Activated CD8-positive, alpha-beta memory T cell treated with anti-CD3 and anti-CD28 coated beads, Interleukin-2, amount 10 ng/mL, durations not matched to agents 7 days and 5 days (primary cell): ENCODE measurements around the gene CDKAL1. TPM values are rescaled to one million over a fixed set of nuclear protein-coding genes. Genes with fewer than 3 reads are reported as not detected.
"Not testable (repeated sequence)": the region's sequence is repeated elsewhere in the genome, so short reads cannot be mapped to it uniquely, and the experiment has no call there.

ENCODE experiments used
- ATAC-seq: fragments of 150-1000 bp; cut with Tn5 transposase; one replicate; pipeline ENCODE4 v1.10.0; 2021; ENCODE audit warnings: moderate library complexity
- CTCF ChIA-PET: fragments of 350-600 bp; sonication (Branson Sonifier 250); formaldehyde crosslinking; loops from one replicate; lab custom pipeline; 2021; ENCODE audit warnings: antibody characterized with exemption; lab: Charles Lee
- DNase-seq: peaks from one replicate; pipeline ENCODE4 v3.0.0-alpha.2; 2020
- H3K27ac Mint-ChIP-seq: one replicate; pipeline ENCODE4 v1.8.0; 2021; ENCODE audit warnings: mild to moderate bottlenecking, mixed read lengths
- H3K27me3 Mint-ChIP-seq: one replicate; pipeline ENCODE4 v1.8.0; 2021; ENCODE audit warnings: mixed read lengths
- H3K36me3 Mint-ChIP-seq: one replicate; pipeline ENCODE4 v1.8.0; 2021; ENCODE audit warnings: mild to moderate bottlenecking, mixed read lengths
- H3K4me1 Mint-ChIP-seq: one replicate; pipeline ENCODE4 v1.8.0; 2021; ENCODE audit warnings: mixed read lengths
- H3K4me3 Mint-ChIP-seq: one replicate; pipeline ENCODE4 v1.8.0; 2021; ENCODE audit warnings: mild to moderate bottlenecking, moderate library complexity, mixed read lengths
- H3K9me3 Mint-ChIP-seq: one replicate; pipeline ENCODE4 v1.8.0; 2022; ENCODE audit warnings: low read depth, mixed read lengths
- total RNA-seq, 2 experiments: library from RNA; stranded (reverse); gene quantifications; one replicate each; pipeline ENCODE4 v1.2.3, GENCODE V29; 2021

Gene CDKAL1
- total RNA-seq, 2 experiments from 2014 or later: 27.9 to 30.0 TPM

DNA sequence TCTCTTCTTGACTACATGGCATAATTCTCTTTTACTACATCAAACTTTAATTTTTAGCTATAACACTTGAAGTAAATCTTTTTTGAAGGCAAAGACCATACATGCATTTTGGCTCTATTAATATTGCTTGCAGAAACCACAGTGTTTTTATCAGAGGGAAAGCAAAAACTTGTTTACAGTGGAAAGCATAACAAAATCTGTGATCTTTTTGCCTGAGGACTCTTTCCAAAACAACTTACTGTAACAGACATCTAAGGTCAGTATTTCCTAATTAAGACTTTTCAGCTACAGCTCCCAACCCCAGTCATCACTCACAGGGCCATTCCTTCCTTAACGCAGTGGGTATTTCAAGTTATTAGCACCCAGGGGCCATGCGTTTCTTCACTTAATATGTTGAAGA lies 274.7 kb downstream of the CDKAL1 start:
- ATAC-seq (no peak), DNase-seq (no peak)
- peaks cover 5% of the 10 kb centered on the region for H3K4me1 Mint-ChIP-seq
- H3K36me3 Mint-ChIP-seq: peaks cover 21% of the 10 kb centered on the region
- no peak overlapping the region for H3K27ac Mint-ChIP-seq
- H3K27me3 Mint-ChIP-seq: no peaks in the 10 kb centered on the region
- H3K4me3 Mint-ChIP-seq: no peak overlapping the region
- peaks cover 11% of the 10 kb centered on the region for H3K9me3 Mint-ChIP-seq
- CTCF ChIA-PET: no interaction called here

DNA sequence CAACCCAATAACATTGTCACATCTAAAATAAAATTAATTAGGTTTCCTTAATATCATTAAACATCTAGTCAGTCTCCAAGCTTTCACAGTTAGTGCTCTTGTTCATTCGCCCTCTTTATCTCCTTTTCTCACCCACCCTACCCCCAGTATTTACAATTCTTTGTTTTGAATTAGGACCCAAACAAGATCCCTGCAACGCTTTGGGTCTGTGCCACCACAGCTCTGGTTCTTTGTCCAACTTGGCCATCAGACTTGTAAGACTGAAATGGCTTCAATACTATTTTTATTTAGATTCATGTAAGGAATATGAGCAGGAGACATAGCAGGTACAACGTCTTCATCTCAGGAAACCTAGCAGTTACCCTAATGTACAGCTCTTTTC lies 276.5 kb downstream of the CDKAL1 start:
- Mint-ChIP-seq H3K36me3 (peaks cover 23% of the 10 kb centered on the region), H3K27ac (no peak overlapping the region), H3K9me3 (peaks cover 11% of the 10 kb centered on the region), H3K4me3 (no peak overlapping the region), H3K27me3 (no peaks in the 10 kb centered on the region), H3K4me1 (peaks cover 5% of the 10 kb centered on the region)
- ATAC-seq (no peak), DNase-seq (no peak)
- CTCF ChIA-PET: no interaction called here

DNA sequence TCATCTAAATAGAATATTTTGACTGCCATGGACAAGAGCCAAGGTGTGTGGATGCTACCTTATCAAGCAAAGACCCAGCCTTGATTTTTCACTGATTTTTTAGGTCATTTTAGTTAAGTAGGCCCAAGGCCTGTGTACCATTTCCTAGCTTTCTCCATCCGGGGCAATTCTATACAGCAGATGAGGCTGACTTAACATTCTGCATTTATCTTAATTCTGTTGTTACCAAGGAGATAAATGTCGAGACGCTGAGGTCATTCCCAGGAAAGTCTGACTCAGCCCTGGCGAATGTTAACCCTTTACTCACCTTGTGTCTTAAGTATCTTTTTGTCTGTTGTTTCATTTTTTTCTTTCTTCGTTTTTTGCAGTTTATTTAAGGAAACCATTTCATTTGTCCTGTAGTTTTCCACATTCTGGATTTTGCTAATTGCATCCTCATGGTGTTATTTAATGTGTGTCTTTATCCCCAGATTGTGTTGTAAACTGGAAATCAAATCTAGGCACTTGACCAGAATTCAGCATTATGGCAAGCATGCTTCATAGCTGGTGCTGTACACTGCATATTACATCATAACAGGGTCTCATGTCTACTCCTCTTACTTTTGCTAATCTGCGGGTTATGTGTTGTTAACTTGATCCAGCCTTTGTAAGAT lies 277.0 kb downstream of the CDKAL1 start:
- peaks cover 11% of the 10 kb centered on the region for H3K9me3 Mint-ChIP-seq
- H3K4me3 Mint-ChIP-seq: no peak overlapping the region
- CTCF ChIA-PET: no interaction called here
- no peak overlapping the region for H3K27ac Mint-ChIP-seq
- no peaks in the 10 kb centered on the region for H3K27me3 Mint-ChIP-seq
- peaks cover 20% of the 10 kb centered on the region for H3K36me3 Mint-ChIP-seq
- ATAC-seq (no peak), DNase-seq (no peak)
- H3K4me1 Mint-ChIP-seq: peaks cover 5% of the 10 kb centered on the region

DNA sequence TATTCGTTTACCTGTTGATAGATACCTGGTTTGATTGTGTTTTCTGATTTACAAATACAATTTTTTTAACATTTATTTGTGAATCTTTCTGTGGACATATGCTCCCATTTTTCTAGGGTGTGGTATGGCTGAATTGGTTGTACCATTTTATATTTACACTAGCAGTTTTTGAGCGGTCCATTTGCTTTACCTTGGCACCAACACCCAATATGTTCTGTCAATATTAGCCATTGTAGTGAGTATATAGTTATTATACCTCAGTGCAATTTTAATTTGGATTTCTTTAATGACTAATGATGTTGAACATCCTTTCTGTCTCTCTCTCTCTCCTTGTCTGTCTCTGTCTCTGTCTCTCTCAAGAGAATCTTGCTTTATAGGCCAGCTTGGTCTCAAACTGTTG lies 278.5 kb downstream of the CDKAL1 start:
- no peak for ATAC-seq
- Mint-ChIP-seq H3K36me3 (peaks cover 15% of the 10 kb centered on the region), H3K9me3 (peaks cover 7% of the 10 kb centered on the region), H3K4me1 (peaks cover 5% of the 10 kb centered on the region), H3K4me3 (no peak overlapping the region), H3K27me3 (no peaks in the 10 kb centered on the region), H3K27ac (no peak overlapping the region)
- no peak for DNase-seq
- CTCF ChIA-PET: no interaction called here

DNA sequence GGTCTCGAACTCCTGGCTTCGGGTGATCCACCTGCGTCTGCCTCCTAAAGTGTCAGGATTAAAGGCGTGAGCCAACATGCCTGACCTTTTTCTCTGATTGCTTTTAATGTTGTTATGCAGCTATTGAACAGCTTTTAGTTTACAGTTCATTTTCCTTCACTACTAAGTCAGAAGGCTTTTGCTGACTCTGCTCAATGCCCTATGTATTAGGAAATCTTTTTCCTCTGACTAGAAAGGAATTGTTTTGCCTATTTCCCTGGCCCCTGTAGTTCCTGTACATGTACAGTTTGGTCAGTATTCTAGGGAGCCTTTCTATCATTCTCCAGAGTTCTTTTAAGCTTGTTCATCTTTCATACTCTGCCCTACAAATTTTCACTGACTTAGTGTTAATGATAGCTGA lies 280.2 kb downstream of the CDKAL1 start:
- H3K4me3 Mint-ChIP-seq: no peak overlapping the region
- ATAC-seq: no peak

DNA sequence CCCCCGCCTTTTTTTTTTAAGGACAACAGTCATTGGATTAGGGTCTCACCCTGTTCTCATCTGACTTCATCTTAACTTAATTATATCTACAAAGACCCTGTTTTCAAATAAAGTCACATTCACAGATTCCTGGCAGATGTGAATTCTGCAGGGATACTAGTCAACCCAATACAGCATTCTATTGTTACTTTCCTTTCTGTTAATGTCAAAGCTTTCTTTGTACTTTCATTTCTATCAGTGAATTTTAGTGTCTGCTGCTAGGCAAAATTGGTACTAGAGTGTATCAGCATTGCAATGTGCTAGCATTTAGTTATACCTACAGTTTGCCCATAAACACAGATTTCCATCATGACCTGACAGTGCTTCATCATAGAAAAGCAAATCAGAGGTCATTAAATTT lies 281.9 kb downstream of the CDKAL1 start:
- H3K9me3 Mint-ChIP-seq: peaks cover 7% of the 10 kb centered on the region
- CTCF ChIA-PET: no interaction called here
- no peaks in the 10 kb centered on the region for H3K27me3 Mint-ChIP-seq
- DNase-seq (no peak), ATAC-seq (no peak)
- no peak overlapping the region for H3K4me3 Mint-ChIP-seq
- no peak overlapping the region for H3K27ac Mint-ChIP-seq
- peaks cover 3% of the 10 kb centered on the region for H3K4me1 Mint-ChIP-seq
- peaks cover 25% of the 10 kb centered on the region for H3K36me3 Mint-ChIP-seq

More for the DNA sequence above, 280.2 kb downstream of the CDKAL1 start:
- CTCF ChIA-PET: no interaction called here
- no peak overlapping the region for H3K27ac Mint-ChIP-seq
- H3K4me1 Mint-ChIP-seq: peaks cover 5% of the 10 kb centered on the region
- peaks cover 7% of the 10 kb centered on the region for H3K9me3 Mint-ChIP-seq
- DNase-seq: no peak
- no peaks in the 10 kb centered on the region for H3K27me3 Mint-ChIP-seq
- H3K36me3 Mint-ChIP-seq: peaks cover 15% of the 10 kb centered on the region

DNA sequence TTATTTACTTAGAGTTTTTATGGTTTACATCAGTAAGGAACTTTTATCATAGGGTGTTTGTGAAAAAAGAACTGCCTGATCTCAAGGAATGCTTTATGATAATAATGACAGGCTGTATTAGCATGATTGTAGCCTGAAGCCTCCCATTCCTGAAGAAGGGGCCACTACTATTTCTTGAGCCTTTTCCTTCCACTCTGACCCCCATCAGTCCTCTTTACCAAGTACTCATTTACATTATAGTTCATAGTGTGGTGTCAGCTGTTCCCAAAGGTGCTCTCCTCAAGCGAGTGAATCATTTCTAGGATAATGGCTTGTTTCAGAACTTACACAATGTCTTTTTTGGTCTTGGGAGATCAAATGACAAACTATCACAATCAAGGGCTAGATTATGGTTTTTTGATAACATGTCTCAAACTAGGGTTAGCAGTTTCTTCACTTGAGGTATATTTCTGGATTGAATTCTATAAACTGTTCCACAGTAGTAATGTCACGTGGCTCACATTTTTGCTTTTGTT lies 283.6 kb downstream of the CDKAL1 start:
- Mint-ChIP-seq H3K27me3 (no peaks in the 10 kb centered on the region), H3K27ac (no peak overlapping the region)
- CTCF ChIA-PET: no interaction called here

DNA sequence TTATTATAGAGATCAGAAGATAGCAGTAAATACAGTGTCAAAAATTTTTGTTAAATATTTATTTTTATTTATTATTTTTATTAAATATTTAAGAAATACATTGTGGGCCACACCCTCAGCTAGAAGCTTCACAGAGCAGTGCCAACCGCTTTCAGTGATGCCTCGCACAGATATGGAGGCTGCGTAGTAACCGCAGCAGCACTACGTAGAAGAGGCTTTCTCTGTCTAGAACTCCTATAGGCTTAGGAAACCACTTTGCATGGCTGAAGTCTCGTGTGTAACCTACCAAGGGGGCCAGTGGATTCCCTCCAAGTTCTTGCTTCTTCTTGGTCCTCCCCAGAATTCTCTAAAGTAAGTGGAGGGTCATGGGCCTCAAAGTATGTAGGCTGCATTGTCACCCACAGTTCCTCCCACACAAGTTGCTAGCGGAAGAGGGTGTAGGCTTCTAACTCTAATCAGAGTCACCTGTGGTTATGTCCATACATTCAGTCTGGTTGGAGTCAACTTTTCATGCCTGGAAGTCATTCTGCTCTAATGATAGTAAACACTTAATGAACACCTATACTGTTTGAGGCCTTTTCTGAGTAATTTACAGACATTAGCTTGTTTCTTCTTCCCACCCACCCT lies 285.6 kb downstream of the CDKAL1 start:
- Mint-ChIP-seq H3K27me3 (no peaks in the 10 kb centered on the region), H3K27ac (no peak overlapping the region), H3K4me1 (no peaks in the 10 kb centered on the region), H3K4me3 (no peak overlapping the region), H3K9me3 (no peaks in the 10 kb centered on the region), H3K36me3 (peaks cover 22% of the 10 kb centered on the region)
- no peak for ATAC-seq
- CTCF ChIA-PET: no interaction called here
- no peak for DNase-seq

More for the DNA sequence above, 283.6 kb downstream of the CDKAL1 start:
- Mint-ChIP-seq H3K9me3 (peaks cover 6% of the 10 kb centered on the region), H3K4me1 (no peaks in the 10 kb centered on the region), H3K36me3 (peaks cover 28% of the 10 kb centered on the region), H3K4me3 (no peak overlapping the region)
- ATAC-seq: no peak
- no peak for DNase-seq

DNA sequence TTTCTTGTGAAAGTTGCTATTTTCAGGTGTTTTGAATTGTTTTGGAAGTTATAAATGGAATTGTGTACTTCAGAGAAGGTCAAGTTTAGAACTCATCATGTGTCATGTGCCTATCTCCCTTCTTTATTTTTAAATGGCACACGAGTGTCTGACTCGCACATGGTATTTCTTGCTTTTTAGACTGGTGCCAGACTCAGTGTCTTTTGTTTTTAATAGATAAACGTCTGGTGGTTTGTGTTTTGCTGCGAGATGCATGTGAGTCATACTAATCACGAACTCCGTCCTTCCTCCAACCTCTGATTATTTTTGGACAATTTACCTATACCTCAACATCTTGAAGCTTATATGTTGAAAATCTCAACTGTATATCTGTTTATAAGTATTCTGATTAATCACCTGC lies 292.1 kb downstream of the CDKAL1 start:
- CTCF ChIA-PET: no interaction called here
- no peak for ATAC-seq
- no peak for DNase-seq
- Mint-ChIP-seq H3K27ac (no peak overlapping the region), H3K4me1 (peaks cover 4% of the 10 kb centered on the region), H3K27me3 (no peaks in the 10 kb centered on the region), H3K36me3 (peaks cover 20% of the 10 kb centered on the region), H3K4me3 (no peak overlapping the region), H3K9me3 (no peaks in the 10 kb centered on the region)

DNA sequence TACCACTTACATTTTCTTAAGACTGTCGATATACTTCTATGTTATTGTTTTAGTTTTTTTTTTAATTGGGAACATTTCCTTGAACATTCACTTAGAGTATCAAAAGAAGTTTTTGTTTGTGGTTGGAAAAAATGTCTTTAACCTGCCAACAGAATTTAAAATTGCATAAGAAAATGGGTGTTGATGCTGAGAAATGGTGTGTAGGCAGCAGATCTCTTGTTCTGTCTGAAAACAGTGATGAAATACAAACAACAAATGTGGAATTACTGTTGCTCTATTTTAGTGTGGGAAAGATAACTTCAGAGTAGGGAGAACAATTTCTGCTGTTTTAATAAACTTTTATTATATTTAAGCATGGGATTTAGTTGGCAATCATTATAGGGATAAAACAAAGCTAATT lies 293.5 kb downstream of the CDKAL1 start:
- no peak for DNase-seq
- Mint-ChIP-seq H3K36me3 (peaks cover 17% of the 10 kb centered on the region), H3K9me3 (no peaks in the 10 kb centered on the region), H3K27me3 (no peaks in the 10 kb centered on the region), H3K27ac (no peak overlapping the region), H3K4me1 (peaks cover 4% of the 10 kb centered on the region), H3K4me3 (no peak overlapping the region)
- ATAC-seq: no peak
- CTCF ChIA-PET: no interaction called here

DNA sequence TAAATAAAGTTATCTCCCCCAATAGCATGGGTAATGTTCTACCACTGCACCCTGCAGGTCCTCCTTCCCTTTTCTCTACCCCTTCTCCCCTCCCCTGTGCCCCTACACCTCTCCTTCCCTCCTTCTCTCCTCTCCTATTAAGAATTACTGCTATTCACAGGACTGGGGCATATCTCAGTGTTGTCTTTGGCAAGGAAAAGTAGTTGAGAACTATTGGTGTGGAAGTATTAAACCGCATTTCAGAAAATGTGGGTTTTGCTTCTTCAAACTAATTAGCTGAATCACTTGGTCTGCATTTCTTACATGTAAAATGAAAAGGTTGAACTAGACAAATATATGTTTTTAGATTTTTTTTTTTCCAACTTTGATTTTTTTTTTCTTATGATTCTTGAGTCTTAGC lies 296.3 kb downstream of the CDKAL1 start:
- H3K36me3 Mint-ChIP-seq: peaks cover 12% of the 10 kb centered on the region
- CTCF ChIA-PET: no interaction called here

DNA sequence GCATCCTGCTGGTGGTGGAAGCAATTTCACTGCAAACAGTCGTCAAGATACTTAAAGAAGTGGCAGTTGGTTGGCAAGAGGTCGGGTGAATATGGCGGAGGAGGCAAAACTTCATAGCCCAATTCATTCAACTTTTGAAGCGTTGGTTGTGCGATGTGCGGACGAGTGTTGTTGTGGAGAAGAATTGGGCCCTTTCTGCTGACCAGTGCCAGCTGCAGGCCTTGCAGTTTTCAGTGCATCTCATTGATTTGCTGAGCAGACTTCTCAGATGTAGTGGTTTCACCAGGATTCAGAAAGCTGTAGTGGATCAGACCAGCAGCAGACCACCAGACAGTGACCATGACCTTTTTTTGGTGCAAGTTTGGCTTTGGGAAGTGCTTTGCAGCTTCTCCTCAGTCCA lies 297.0 kb downstream of the CDKAL1 start:
- H3K4me3 Mint-ChIP-seq, DNase-seq, H3K27me3 Mint-ChIP-seq, H3K9me3 Mint-ChIP-seq, CTCF ChIA-PET, H3K27ac Mint-ChIP-seq, ATAC-seq: not testable (repeated sequence)
- peaks cover 16% of the 10 kb centered on the region for H3K4me1 Mint-ChIP-seq
- peaks cover 14% of the 10 kb centered on the region for H3K36me3 Mint-ChIP-seq

More for the DNA sequence above, 296.3 kb downstream of the CDKAL1 start:
- no peaks in the 10 kb centered on the region for H3K9me3 Mint-ChIP-seq
- ATAC-seq: no peak
- DNase-seq: no peak
- no peak overlapping the region for H3K4me3 Mint-ChIP-seq
- H3K27ac Mint-ChIP-seq: no peak overlapping the region
- H3K27me3 Mint-ChIP-seq: no peaks in the 10 kb centered on the region
- peaks cover 14% of the 10 kb centered on the region for H3K4me1 Mint-ChIP-seq

DNA sequence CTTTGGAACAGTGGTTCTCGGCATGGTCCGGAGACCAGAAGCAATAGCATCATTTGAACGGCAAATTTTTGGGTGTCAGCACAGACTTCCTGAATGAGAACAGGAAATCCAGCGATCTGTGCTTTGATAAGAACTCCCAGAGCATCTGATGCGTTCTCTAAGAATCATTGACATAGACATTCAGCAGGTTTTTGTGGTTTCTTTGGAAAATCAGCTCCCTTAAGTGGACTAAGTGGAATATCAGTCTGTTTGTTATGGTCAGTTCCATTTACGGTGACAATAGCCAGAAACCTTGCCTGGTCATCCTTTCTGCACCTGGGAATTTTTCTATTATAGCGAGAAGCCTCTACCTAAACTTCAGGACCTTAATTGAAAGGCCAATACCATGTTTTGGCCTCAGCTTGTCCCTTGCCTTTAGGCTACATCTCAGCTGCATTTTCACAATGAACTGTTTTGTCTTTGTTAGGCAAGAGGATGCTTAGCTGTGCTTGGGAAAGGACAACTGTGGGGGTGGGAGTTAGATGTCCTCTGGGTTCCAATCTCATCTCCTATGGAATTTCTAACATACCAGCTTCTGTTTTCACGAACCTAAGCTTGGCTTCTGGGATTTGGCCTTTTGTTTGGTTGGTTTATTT lies 299.7 kb downstream of the CDKAL1 start:
- no peak for ATAC-seq
- no peak overlapping the region for H3K27ac Mint-ChIP-seq
- CTCF ChIA-PET: interaction anchor here (0.6 kb wide), 1 partner anchor 38 kb away, joined by 3 read pairs; no protein-coding TSS in a partner anchor

More for the DNA sequence above, 299.7 kb downstream of the CDKAL1 start:
- peaks cover 25% of the 10 kb centered on the region for H3K4me1 Mint-ChIP-seq
- H3K36me3 Mint-ChIP-seq: peaks cover 14% of the 10 kb centered on the region
- H3K27me3 Mint-ChIP-seq: no peaks in the 10 kb centered on the region
- H3K9me3 Mint-ChIP-seq: no peaks in the 10 kb centered on the region
- H3K4me3 Mint-ChIP-seq: no peak overlapping the region
- no peak for DNase-seq
